Stomach (tissue), 9 donors: ENCODE data around the gene INPP4B. TPM values are rescaled to one million over a fixed set of nuclear protein-coding genes. Genes with fewer than 3 reads are reported as not detected.

Source experiments
- DNase-seq, 2 donors: peaks; one replicate each; pipeline versions ENCODE4 v3.0.0 to v3.0.0-alpha.2; 2013 to 2019
- H3K27ac ChIP-seq, 5 donors: fragments of 200-600 bp in 4 of 5; sonication (generic) in 4 of 5; one replicate each; pipeline ENCODE4 v1.5.1; 2013 to 2019; ENCODE audit warnings: mild to moderate bottlenecking in 1 of 5, moderate library complexity in 1 of 5
- H3K27me3 ChIP-seq, 3 donors: fragments of 200-600 bp; sonication (generic); one replicate each; pipeline ENCODE4 v1.5.1; 2017 to 2019; ENCODE audit warnings: mixed run types in 1 of 3
- H3K36me3 ChIP-seq, 4 donors: fragments of 200-600 bp; sonication (generic); 1 replicate in 3 of 4; 2 replicates in 1 of 4; pipeline ENCODE4 v1.5.1; 2016 to 2019
- H3K4me1 ChIP-seq, 4 donors: fragments of 200-600 bp; sonication (generic); one replicate each; pipeline ENCODE4 v1.5.1; 2016 to 2019
- H3K4me3 ChIP-seq, 4 donors: fragments of 200-600 bp; sonication (generic) in 3 of 4; one replicate each; pipeline ENCODE4 v1.5.1; 2016 to 2019; ENCODE audit warnings: mild to moderate bottlenecking in 1 of 4
- H3K9me3 ChIP-seq, 4 donors: fragments of 200-600 bp; sonication (generic); one replicate each; pipeline ENCODE4 v1.5.1; 2016 to 2019
- EP300 ChIP-seq: sonication (generic); formaldehyde crosslinking; IDR thresholded peaks from one replicate; pipeline ENCODE4 v1.6.1; 2017; ENCODE audit warnings: antibody characterized with exemption
- POLR2A ChIP-seq, 4 donors: fragments of 450-650 bp; IDR thresholded peaks; one replicate each; pipeline ENCODE4 v1.6.1; 2016; ENCODE audit warnings: antibody characterized with exemption in 4 of 4, control low read depth in 2 of 4, mild to moderate bottlenecking in 1 of 4, moderate library complexity in 1 of 4
- POLR2AphosphoS5 ChIP-seq, 3 donors: sonication (generic); formaldehyde crosslinking; IDR thresholded peaks; one replicate each; pipeline ENCODE4 v1.6.1; 2016; ENCODE audit warnings: antibody characterized with exemption in 3 of 3
- WGBS, 5 donors: extraction: QIAGEN DNeasy Blood & Tissue Kit in 3 of 5; methylation state at CpG; one replicate each; pipeline versions ENCODE4 v1.1.5 to v1.1.7; 2013 to 2018; 5-methylcytosine and 5-hydroxymethylcytosine counted together
- intact Hi-C: fragments of 100-400 bp; cut with DNase I; formaldehyde crosslinking; loops from one replicate; pipeline ENCODE4 v1.15.1; 2023; ENCODE audit warnings: low total_unique reads
- polyA plus RNA-seq, 3 donors: library from polyadenylated mRNA; stranded (reverse); fragments of 200-250 nt; gene quantifications; one replicate each; pipeline ENCODE4 v1.2.3, GENCODE V29; 2013
- total RNA-seq, 5 donors: library from RNA; depleted of rRNA; stranded (reverse); fragments of >200 nt; gene quantifications; one replicate each; pipeline versions ENCODE4 v1.1.0 to v1.2.3, GENCODE V29; 2014 to 2016
- TF ChIP-seq, protein P1 (sequence below), 7 experiments: fragments of 450-650 bp in 4 of 7; fragments of 200-600 bp in 3 of 7; sonication (generic) in 3 of 7; IDR thresholded peaks; one replicate each; pipeline ENCODE4 v1.5.1; 2016 to 2019; ENCODE audit warnings: antibody characterized with exemption in 7 of 7, control low read depth in 2 of 7, mild to moderate bottlenecking in 1 of 7
- donor health status: healthy with polysubstance abuse.
- donor health status: Bipolar disorder and iron deficiency.
- donor health status: healthy.

Gene INPP4B
- total and polyA plus RNA-seq, 8 donors = 1.4 to 96.9 (median 11.7) TPM

DNA sequence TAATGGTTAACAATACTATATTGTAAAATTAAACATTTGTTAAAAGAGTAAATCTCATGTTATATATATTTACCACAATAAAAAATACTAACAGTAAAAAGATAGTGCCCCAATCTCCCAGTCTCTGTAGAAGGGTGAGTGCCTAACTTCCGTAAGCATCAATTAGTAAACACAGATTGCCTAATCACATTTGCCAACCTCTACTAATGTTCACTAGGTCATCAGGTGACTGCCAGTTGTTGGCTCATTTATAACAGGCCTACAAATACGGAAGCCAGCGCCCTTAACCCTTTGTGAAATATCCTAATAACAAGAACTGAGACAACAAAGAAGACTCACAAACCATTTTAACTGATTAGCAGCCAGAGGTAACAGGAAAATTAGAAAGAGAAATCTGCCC lies 345.1 kb downstream of the INPP4B start:
- peaks cover 0 to 7% (median 0%) of the 10 kb centered on the region in 4 donors for H3K4me1 ChIP-seq
- intact Hi-C loops = no loop called here
- H3K27me3 ChIP-seq = no peaks in the 10 kb centered on the region
- H3K36me3 ChIP-seq = no peaks in the 10 kb centered on the region
- WGBS, 5 donors = 30 to 51% (median 42%) methylated on average over 3 of the region's 3 CpGs
- no peaks in the 10 kb centered on the region for H3K9me3 ChIP-seq
- H3K4me3 ChIP-seq = no peak overlapping the region
- no peak overlapping the region for H3K27ac ChIP-seq
- TF ChIP-seq, protein P1, sequence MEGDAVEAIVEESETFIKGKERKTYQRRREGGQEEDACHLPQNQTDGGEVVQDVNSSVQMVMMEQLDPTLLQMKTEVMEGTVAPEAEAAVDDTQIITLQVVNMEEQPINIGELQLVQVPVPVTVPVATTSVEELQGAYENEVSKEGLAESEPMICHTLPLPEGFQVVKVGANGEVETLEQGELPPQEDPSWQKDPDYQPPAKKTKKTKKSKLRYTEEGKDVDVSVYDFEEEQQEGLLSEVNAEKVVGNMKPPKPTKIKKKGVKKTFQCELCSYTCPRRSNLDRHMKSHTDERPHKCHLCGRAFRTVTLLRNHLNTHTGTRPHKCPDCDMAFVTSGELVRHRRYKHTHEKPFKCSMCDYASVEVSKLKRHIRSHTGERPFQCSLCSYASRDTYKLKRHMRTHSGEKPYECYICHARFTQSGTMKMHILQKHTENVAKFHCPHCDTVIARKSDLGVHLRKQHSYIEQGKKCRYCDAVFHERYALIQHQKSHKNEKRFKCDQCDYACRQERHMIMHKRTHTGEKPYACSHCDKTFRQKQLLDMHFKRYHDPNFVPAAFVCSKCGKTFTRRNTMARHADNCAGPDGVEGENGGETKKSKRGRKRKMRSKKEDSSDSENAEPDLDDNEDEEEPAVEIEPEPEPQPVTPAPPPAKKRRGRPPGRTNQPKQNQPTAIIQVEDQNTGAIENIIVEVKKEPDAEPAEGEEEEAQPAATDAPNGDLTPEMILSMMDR (IDR thresholded peaks at IDR 0.05) = no peak
- TF ChIP-seq POLR2A (IDR thresholded peaks at IDR 0.05) (no peak), POLR2AphosphoS5 (IDR thresholded peaks at IDR 0.05) (no peak), EP300 (no peak)
- DNase-seq = peak in 1 of 2 donors; percentile 37

- no peaks in the 10 kb centered on the region for H3K27me3 ChIP-seq
- no peaks in the 10 kb centered on the region for H3K36me3 ChIP-seq
- peak in 1 of 2 donors; percentile 30 for DNase-seq
- TF ChIP-seq EP300 = no peak
- TF ChIP-seq, protein P1 (IDR thresholded peaks at IDR 0.05) = no peak
- TF ChIP-seq POLR2A (IDR thresholded peaks at IDR 0.05) = no peak
- no peak for TF ChIP-seq POLR2AphosphoS5 (IDR thresholded peaks at IDR 0.05)
- H3K4me3 ChIP-seq = no peak overlapping the region
- H3K9me3 ChIP-seq = no peaks in the 10 kb centered on the region
- intact Hi-C loops = no loop called here
- H3K27ac ChIP-seq = no peak overlapping the region
- peaks cover 0 to 7% (median 0%) of the 10 kb centered on the region in 4 donors for H3K4me1 ChIP-seq
Measured at GRCh38 chr4:142497606-142498005, 348.5 kb downstream of the INPP4B start.

GRCh38 chr4:142493255-142494110 lies 352.6 kb downstream of the INPP4B start:
- WGBS, 5 donors = 67 to 94% (median 72%) methylated on average over 1 of the region's 1 CpG
- intact Hi-C loops = no loop called here
- TF ChIP-seq POLR2AphosphoS5 (IDR thresholded peaks at IDR 0.05) = no peak
- no peak for TF ChIP-seq POLR2A (IDR thresholded peaks at IDR 0.05)
- no peak for TF ChIP-seq EP300
- TF ChIP-seq, protein P1 (IDR thresholded peaks at IDR 0.05) = no peak
- Histone ChIP-seq H3K4me1 (no peaks in the 10 kb centered on the region), H3K9me3 (no peaks in the 10 kb centered on the region), H3K27me3 (no peaks in the 10 kb centered on the region), H3K36me3 (no peaks in the 10 kb centered on the region), H3K27ac (no peak overlapping the region), H3K4me3 (no peak overlapping the region)
- no peak for DNase-seq

- DNase-seq = no peak
- intact Hi-C loops = no loop called here
- Histone ChIP-seq H3K9me3 (no peaks in the 10 kb centered on the region), H3K27ac (no peak overlapping the region), H3K27me3 (no peaks in the 10 kb centered on the region), H3K4me3 (no peak overlapping the region), H3K4me1 (no peaks in the 10 kb centered on the region), H3K36me3 (no peaks in the 10 kb centered on the region)
- no peak for TF ChIP-seq POLR2AphosphoS5 (IDR thresholded peaks at IDR 0.05)
- no peak for TF ChIP-seq EP300
- TF ChIP-seq POLR2A (IDR thresholded peaks at IDR 0.05) = no peak
- TF ChIP-seq, protein P1 (IDR thresholded peaks at IDR 0.05) = no peak
- WGBS, 5 donors = 55 to 82% (median 69%) methylated on average over 3 of the region's 3 CpGs
Measured at GRCh38 chr4:142485452-142485851, 360.6 kb downstream of the INPP4B start.
